IMR-90 (cell line): ENCODE results near the gene MBTD1. TPM values are rescaled to one million over a fixed set of nuclear protein-coding genes. Genes with fewer than 3 reads are reported as not detected.

Experiments used
- ATAC-seq: fragments of 200-7000 bp; cut with Tn5 transposase; 2 replicates; pipeline ENCODE4 v1.9.1; 2020; ENCODE audit warnings: low read depth, mild to moderate bottlenecking, moderate library complexity
- BruUV-seq: library from RNA; stranded (reverse); fragments of 400-500 nt; replicated peaks from 2 replicates; lab custom pipeline; 2021; lab: Mats Ljungman, UMichigan
- CTCF ChIA-PET: fragments of 300-600 bp; formaldehyde crosslinking; extraction: SDS; loops from one replicate; lab custom pipeline; 2021; ENCODE audit warnings: antibody characterized with exemption; lab: Yijun Ruan, JAX
- POLR2A ChIA-PET: fragments of 300-600 bp; sonication (Branson Sonifier 250); formaldehyde crosslinking; loops from one replicate; lab custom pipeline; 2022; ENCODE audit warnings: antibody characterized with exemption; ENCODE audit not compliant: unreplicated experiment; lab: Charles Lee
- DNase-seq: peaks from one replicate; pipeline ENCODE4 v3.0.0; 2013
- H2AFZ ChIP-seq: replicated peaks from 2 replicates; pipeline ENCODE3; 2013; ENCODE audit warnings: low read length, mild to moderate bottlenecking; ENCODE audit not compliant: poor library complexity
- H2AK5ac ChIP-seq: 2 replicates; pipeline ENCODE4 v1.6.1; 2013; ENCODE audit warnings: low read depth, low read length, inconsistent platforms
- H2AK9ac ChIP-seq: replicated peaks from 2 replicates; pipeline ENCODE3; 2013; ENCODE audit warnings: mild to moderate bottlenecking, low read depth, low read length, moderate library complexity; ENCODE audit not compliant: poor library complexity
- H2BK120ac ChIP-seq: 2 replicates; pipeline ENCODE4 v1.6.1; 2013; ENCODE audit warnings: low read depth, low read length, inconsistent platforms
- H2BK15ac ChIP-seq: 3 replicates; pipeline ENCODE4 v1.6.1; 2013; ENCODE audit warnings: low read depth, low read length, inconsistent platforms
- H2BK20ac ChIP-seq: 2 replicates; pipeline ENCODE4 v1.6.1; 2013; ENCODE audit warnings: low read depth, mild to moderate bottlenecking, inconsistent platforms, low read length, moderate library complexity
- H2BK5ac ChIP-seq: 2 replicates; pipeline ENCODE4 v1.6.1; 2013; ENCODE audit warnings: mild to moderate bottlenecking, low read depth, low read length, inconsistent platforms; ENCODE audit not compliant: poor library complexity, severe bottlenecking
- H3K14ac ChIP-seq: replicated peaks from 2 replicates; pipeline ENCODE4 v1.6.1; 2013; ENCODE audit warnings: low read depth, low read length, inconsistent platforms
- H3K18ac ChIP-seq: 2 replicates; pipeline ENCODE4 v1.6.1; 2013; ENCODE audit warnings: low read depth, low read length, control low read depth
- H3K23ac ChIP-seq: 2 replicates; pipeline ENCODE4 v1.6.1; 2013; ENCODE audit warnings: low read depth, low read length, inconsistent platforms
- H3K27ac ChIP-seq: 2 replicates; pipeline ENCODE4 v1.5.1; 2013; ENCODE audit warnings: mild to moderate bottlenecking, control low read depth, low read length; ENCODE audit not compliant: insufficient read depth
- H3K27me3 ChIP-seq: 2 replicates; pipeline ENCODE4 v1.6.1; 2013; ENCODE audit warnings: low read length; ENCODE audit not compliant: control insufficient read depth, insufficient read depth
- H3K36me3 ChIP-seq: 2 replicates; pipeline ENCODE4 v1.6.1; 2013; ENCODE audit warnings: low read length, mixed read lengths; ENCODE audit not compliant: control insufficient read depth, insufficient read depth
- H3K4ac ChIP-seq: 2 replicates; pipeline ENCODE4 v1.6.1; 2013; ENCODE audit warnings: low read depth, low read length, inconsistent platforms
- H3K4me1 ChIP-seq: 2 replicates; pipeline ENCODE4 v1.6.1; 2013; ENCODE audit warnings: low read length, mixed read lengths; ENCODE audit not compliant: control insufficient read depth, insufficient read depth
- H3K4me2 ChIP-seq: 2 replicates; pipeline ENCODE4 v1.6.1; 2013; ENCODE audit warnings: low read depth, mild to moderate bottlenecking, control low read depth, low read length, moderate library complexity
- H3K4me3 ChIP-seq: 2 replicates; pipeline ENCODE4 v1.5.1; 2013; ENCODE audit warnings: low read depth, mild to moderate bottlenecking, control low read depth, low read length, moderate library complexity; ENCODE audit not compliant: insufficient read depth
- H3K56ac ChIP-seq: 2 replicates; pipeline ENCODE4 v1.6.1; 2013; ENCODE audit warnings: low read length, inconsistent platforms; ENCODE audit not compliant: insufficient read depth; ENCODE audit errors: extremely low read depth
- H3K79me1 ChIP-seq, 2 experiments: 2 replicates each; pipeline ENCODE4 v1.6.1; 2013; ENCODE audit warnings: low read length in 2 of 2, inconsistent platforms in 1 of 2, low read depth in 1 of 2
- H3K9ac ChIP-seq: 2 replicates; pipeline ENCODE4 v1.6.1; 2013; ENCODE audit warnings: low read depth, low read length, control low read depth
- H3K9me1 ChIP-seq: 2 replicates; pipeline ENCODE4 v1.6.1; 2013; ENCODE audit warnings: low read length, inconsistent platforms; ENCODE audit not compliant: insufficient read depth
- H3K9me3 ChIP-seq: 2 replicates; pipeline ENCODE4 v1.6.1; 2013; ENCODE audit warnings: low read length; ENCODE audit not compliant: control insufficient read depth, insufficient read depth
- H4K20me1 ChIP-seq: 2 replicates; pipeline ENCODE4 v1.6.1; 2013; ENCODE audit warnings: low read length, inconsistent platforms; ENCODE audit not compliant: insufficient read depth
- H4K5ac ChIP-seq: 2 replicates; pipeline ENCODE4 v1.6.1; 2013; ENCODE audit warnings: mild to moderate bottlenecking, low read depth, low read length, control low read depth
- H4K8ac ChIP-seq, 2 experiments: 2 replicates each; pipeline ENCODE4 v1.6.1; 2013; ENCODE audit warnings: low read depth in 2 of 2, low read length in 2 of 2, control low read depth in 1 of 2, inconsistent platforms in 1 of 2
- H4K91ac ChIP-seq: 2 replicates; pipeline ENCODE4 v1.6.1; 2013; ENCODE audit warnings: low read depth, low read length, inconsistent platforms; ENCODE audit not compliant: insufficient read depth
- BHLHE40 ChIP-seq: fragments of 150-350 bp; IDR thresholded peaks from 2 replicates; pipeline ENCODE4 v1.6.1; 2016; ENCODE audit warnings: mild to moderate bottlenecking, low read depth, low read length
- CEBPB ChIP-seq: IDR thresholded peaks from 2 replicates; pipeline ENCODE4 v1.6.1; 2012; ENCODE audit warnings: low read depth, low read length, improper control_type of control experiment
- CHD1 ChIP-seq: IDR thresholded peaks from 2 replicates; pipeline ENCODE4 v1.6.1; 2012; ENCODE audit warnings: low read depth, low read length, improper control_type of control experiment
- ELK1 ChIP-seq: fragments of 150-350 bp; IDR thresholded peaks from 2 replicates; pipeline ENCODE4 v1.6.1; 2016; ENCODE audit warnings: low read depth, mild to moderate bottlenecking, low read length, moderate library complexity, borderline replicate concordance
- FOS ChIP-seq: fragments of 150-350 bp; IDR thresholded peaks from 2 replicates; pipeline ENCODE4 v1.6.1; 2016; ENCODE audit warnings: low read depth, low read length
- MAFK ChIP-seq: IDR thresholded peaks from 2 replicates; pipeline ENCODE4 v1.6.1; 2012; ENCODE audit warnings: low read depth, low read length, improper control_type of control experiment
- MAZ ChIP-seq: IDR thresholded peaks from 2 replicates; pipeline ENCODE4 v1.6.1; 2012; ENCODE audit warnings: low read depth, mild to moderate bottlenecking, low read length, improper control_type of control experiment, moderate library complexity, borderline replicate concordance
- MXI1 ChIP-seq: IDR thresholded peaks from 2 replicates; pipeline ENCODE4 v1.6.1; 2012; ENCODE audit warnings: low read depth, mild to moderate bottlenecking, low read length, moderate library complexity, borderline replicate concordance
- NFE2L2 ChIP-seq: fragments of 150-350 bp; IDR thresholded peaks from 2 replicates; pipeline ENCODE4 v1.6.1; 2016; ENCODE audit warnings: low read depth, mild to moderate bottlenecking, low read length
- POLR2A ChIP-seq: IDR thresholded peaks from 2 replicates; pipeline ENCODE4 v1.6.1; 2012; ENCODE audit warnings: mild to moderate bottlenecking, low read depth, low read length
- RAD21 ChIP-seq: IDR thresholded peaks from 2 replicates; pipeline ENCODE4 v1.6.1; 2012; ENCODE audit warnings: low read length, improper control_type of control experiment
- RCOR1 ChIP-seq: IDR thresholded peaks from 2 replicates; pipeline ENCODE4 v1.6.1; 2012; ENCODE audit warnings: mild to moderate bottlenecking, low read length, improper control_type of control experiment; ENCODE audit not compliant: insufficient replicate concordance
- RFX5 ChIP-seq: IDR thresholded peaks from 2 replicates; pipeline ENCODE4 v1.8.0; 2012; ENCODE audit warnings: low read depth, mild to moderate bottlenecking, low read length, moderate library complexity
- SMC3 ChIP-seq: fragments of 150-350 bp; IDR thresholded peaks from 2 replicates; pipeline ENCODE4 v1.6.1; 2016; ENCODE audit warnings: low read depth, mild to moderate bottlenecking, antibody characterized with exemption, low read length, moderate library complexity
- WGBS, 2 experiments: methylation state at CpG; one replicate each; pipeline versions ENCODE4 v1.1.5 to v1.1.7; 2013; ENCODE audit warnings: missing lambda C conversion rate in 2 of 2; ENCODE audit not compliant: insufficient read length in 1 of 2; ENCODE audit errors: extremely low coverage in 2 of 2; 5-methylcytosine and 5-hydroxymethylcytosine counted together
- dilution Hi-C: fragments of 300-500 bp; cut with HindIII; formaldehyde crosslinking; loops from one replicate; pipeline ENCODE4 v1.14.3; 2018; ENCODE audit warnings: low sequenced_read_pairs; ENCODE audit not compliant: unreplicated experiment
- in situ Hi-C: fragments of 300-500 bp; cut with MboI; formaldehyde crosslinking; loops from 3 replicates; pipeline ENCODE4 v1.14.3; 2019; ENCODE audit warnings: low sequenced_read_pairs, inconsistent platforms, mixed read lengths
- intact Hi-C: fragments of 100-400 bp; cut with micrococcal nuclease; formaldehyde crosslinking; loops from 2 replicates; pipeline ENCODE4 v1.10.0; 2022
- polyA plus RNA-seq, 3 experiments: library from polyadenylated mRNA; depleted of rRNA; stranded (reverse); fragments of >200 nt; gene quantifications; 2 replicates each; pipeline ENCODE4 v1.2.3, GENCODE V29; 2012; ENCODE audit warnings: low replicate concordance in 1 of 3
- total RNA-seq: library from RNA; depleted of rRNA; stranded (reverse); fragments of >200 nt; gene quantifications from 2 replicates; pipeline ENCODE4 v1.2.3, GENCODE V29; 2012
- TF ChIP-seq, protein P1 (sequence below): conservative IDR thresholded peaks from 2 replicates; pipeline ENCODE4 v1.5.1; 2012; ENCODE audit warnings: mild to moderate bottlenecking, low read depth, low read length, improper control_type of control experiment
- TF ChIP-seq, protein P2 (sequence below): fragments of 150-350 bp; IDR thresholded peaks from 2 replicates; pipeline ENCODE4 v1.6.1; 2017; ENCODE audit warnings: mild to moderate bottlenecking, antibody characterized with exemption, low read length, low read depth

MBTD1 gene
- total and polyA plus RNA-seq, 2 of the 4 experiments (the other 2 are of a cell fraction) = 3.2 to 5.6 TPM

DNA sequence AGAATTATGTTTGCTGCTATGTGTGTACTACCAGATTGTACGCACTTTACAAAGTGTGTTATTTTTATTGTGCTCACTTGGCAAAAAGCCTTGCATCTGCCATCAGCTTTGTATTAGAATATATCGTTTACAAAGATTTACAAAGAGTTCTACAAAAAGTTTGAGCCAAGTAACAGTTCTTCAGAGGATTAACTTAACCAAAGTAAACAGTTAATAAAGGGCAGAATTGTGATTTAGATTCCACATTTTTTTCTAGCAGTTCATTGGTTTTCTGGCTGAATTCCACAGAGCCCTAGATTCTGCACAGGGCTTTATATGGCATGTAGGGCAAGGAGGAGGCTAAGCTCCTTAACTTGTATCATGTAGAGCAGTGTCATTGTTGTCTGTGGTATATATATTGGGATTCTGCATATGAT is 29.9 kb upstream of the MBTD1 start:
- WGBS, 2 experiments = no CpG with 5 or more reads among the region's 2 CpGs
- H3K79me1 ChIP-seq = peaks cover 0 to 2% of the 10 kb centered on the region in 2 experiments; a peak in 2 of 4 replicates
- no peak overlapping the region for H2BK15ac ChIP-seq
- POLR2A ChIA-PET = no interaction called here
- no peak overlapping the region for H4K5ac ChIP-seq
- H3K4me1 ChIP-seq = peaks cover 8% of the 10 kb centered on the region
- no peak overlapping the region for H3K4ac ChIP-seq
- DNase-seq (peak; percentile 22), ATAC-seq (peak; percentile 92)
- dilution Hi-C loops = no loop called here
- 0 out of 2 replicates have a peak, but pooled peaks cover 3% of the 10 kb centered on the region for H3K9me1 ChIP-seq
- no peaks in the 10 kb centered on the region for H4K20me1 ChIP-seq
- peak overlapping the region; percentile 80; the same call in 1 of the 2 replicates for H3K27ac ChIP-seq
- H3K23ac ChIP-seq = no peak overlapping the region
- intact Hi-C loops = loop anchor here (5.0 kb wide), 1 partner anchor 1563 kb away; no protein-coding TSS in a partner anchor
- H2AK5ac ChIP-seq = no peak overlapping the region
- H3K36me3 ChIP-seq = peaks cover 20% of the 10 kb centered on the region
- CTCF ChIA-PET = interaction anchor here (3.0 kb wide), 1 partner anchor 8 kb away, joined by 13 read pairs; no protein-coding TSS in a partner anchor
- no peak overlapping the region for H2BK120ac ChIP-seq
- no peak overlapping the region for H2AK9ac ChIP-seq
- H3K4me2 ChIP-seq = peak overlapping the region; percentile 54; the same call in 1 of the 2 replicates
- H2BK5ac ChIP-seq = no peak overlapping the region
- no peak overlapping the region for H4K91ac ChIP-seq
- no peak overlapping the region for H3K56ac ChIP-seq
- no peak overlapping the region for H3K14ac ChIP-seq
- no peak overlapping the region for H2AFZ ChIP-seq
- no TSS peak for BruUV-seq
- no peak overlapping the region for H2BK20ac ChIP-seq
- H3K27me3 ChIP-seq = no peaks in the 10 kb centered on the region
- H3K18ac ChIP-seq = peak overlapping the region; percentile 4; the same call in 1 of the 2 replicates
- no peaks in the 10 kb centered on the region for H3K9me3 ChIP-seq
- in situ Hi-C loops = loop anchor here (10.0 kb wide), 1 partner anchor 245 kb away; no protein-coding TSS in a partner anchor
- no peak overlapping the region for H3K4me3 ChIP-seq
- no peak overlapping the region for H3K9ac ChIP-seq
- no peak for TF ChIP-seq CEBPB
- TF ChIP-seq CHD1 = no peak
- TF ChIP-seq RCOR1 = no peak
- no peak for TF ChIP-seq RFX5
- TF ChIP-seq FOS = no peak
- TF ChIP-seq RAD21 = no peak
- no peak for TF ChIP-seq BHLHE40
- TF ChIP-seq, protein P1, sequence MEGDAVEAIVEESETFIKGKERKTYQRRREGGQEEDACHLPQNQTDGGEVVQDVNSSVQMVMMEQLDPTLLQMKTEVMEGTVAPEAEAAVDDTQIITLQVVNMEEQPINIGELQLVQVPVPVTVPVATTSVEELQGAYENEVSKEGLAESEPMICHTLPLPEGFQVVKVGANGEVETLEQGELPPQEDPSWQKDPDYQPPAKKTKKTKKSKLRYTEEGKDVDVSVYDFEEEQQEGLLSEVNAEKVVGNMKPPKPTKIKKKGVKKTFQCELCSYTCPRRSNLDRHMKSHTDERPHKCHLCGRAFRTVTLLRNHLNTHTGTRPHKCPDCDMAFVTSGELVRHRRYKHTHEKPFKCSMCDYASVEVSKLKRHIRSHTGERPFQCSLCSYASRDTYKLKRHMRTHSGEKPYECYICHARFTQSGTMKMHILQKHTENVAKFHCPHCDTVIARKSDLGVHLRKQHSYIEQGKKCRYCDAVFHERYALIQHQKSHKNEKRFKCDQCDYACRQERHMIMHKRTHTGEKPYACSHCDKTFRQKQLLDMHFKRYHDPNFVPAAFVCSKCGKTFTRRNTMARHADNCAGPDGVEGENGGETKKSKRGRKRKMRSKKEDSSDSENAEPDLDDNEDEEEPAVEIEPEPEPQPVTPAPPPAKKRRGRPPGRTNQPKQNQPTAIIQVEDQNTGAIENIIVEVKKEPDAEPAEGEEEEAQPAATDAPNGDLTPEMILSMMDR = no peak
- TF ChIP-seq, protein P2, sequence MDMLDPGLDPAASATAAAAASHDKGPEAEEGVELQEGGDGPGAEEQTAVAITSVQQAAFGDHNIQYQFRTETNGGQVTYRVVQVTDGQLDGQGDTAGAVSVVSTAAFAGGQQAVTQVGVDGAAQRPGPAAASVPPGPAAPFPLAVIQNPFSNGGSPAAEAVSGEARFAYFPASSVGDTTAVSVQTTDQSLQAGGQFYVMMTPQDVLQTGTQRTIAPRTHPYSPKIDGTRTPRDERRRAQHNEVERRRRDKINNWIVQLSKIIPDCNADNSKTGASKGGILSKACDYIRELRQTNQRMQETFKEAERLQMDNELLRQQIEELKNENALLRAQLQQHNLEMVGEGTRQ = no peak
- no peak for TF ChIP-seq MXI1
- TF ChIP-seq SMC3 = no peak
- no peak for TF ChIP-seq POLR2A
- no peak for TF ChIP-seq MAFK
- TF ChIP-seq NFE2L2 = no peak
- TF ChIP-seq ELK1 = no peak
- no peak for TF ChIP-seq MAZ
- H4K8ac ChIP-seq = no peak overlapping the region
